ENCODE data around the gene HDAC9. TPM values are rescaled to one million over a fixed set of nuclear protein-coding genes. Genes with fewer than 3 reads are reported as not detected.

The HDAC9 gene
- total and polyA plus RNA-seq, 2 experiments from 2014 or later, result 3.7 to 9.4 TPM

DNA sequence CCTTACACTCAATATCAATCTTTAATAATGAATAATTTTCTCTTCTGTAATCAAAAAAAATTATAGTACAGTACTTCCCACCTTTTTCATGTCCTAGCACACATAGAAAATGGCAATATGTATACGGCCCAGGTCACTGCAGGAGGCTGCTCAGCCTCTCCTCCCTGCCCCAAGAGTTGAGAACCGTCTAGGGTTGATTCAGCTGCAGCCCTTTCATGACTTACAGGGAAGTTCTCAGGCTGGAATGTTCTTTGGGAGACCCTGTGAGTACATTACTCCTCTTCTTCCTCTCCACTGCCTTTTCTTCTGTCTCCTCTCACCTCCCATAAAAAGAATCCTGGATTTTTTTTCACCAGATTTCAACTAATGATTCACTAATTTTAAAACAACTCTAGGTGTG, 180.0 kb downstream of the HDAC9 start:
- Histone ChIP-seq H3K9me2 (replicated peaks; ENCODE audit: insufficient read depth) (no peaks in the 10 kb centered on the region), H3K27ac (no peak overlapping the region), H2AFZ (no peak overlapping the region), H3K4me2 (no peak overlapping the region), H3K79me2 (no peaks in the 10 kb centered on the region), H3K36me3 (replicated peaks; ENCODE audit: insufficient read depth, low read depth) (no peaks in the 10 kb centered on the region), H3K9me3 (ENCODE audit: low read depth) (no peaks in the 10 kb centered on the region), H4K20me1 (ENCODE audit: insufficient read depth, poor library complexity, severe bottlenecking) (no peaks in the 10 kb centered on the region), H3K4me3 (no peak overlapping the region), H3K27me3 (no peaks in the 10 kb centered on the region), H3K4me1 (ENCODE audit: insufficient read depth) (no peaks in the 10 kb centered on the region)
- TF ChIP-seq EZH2 (IDR thresholded peaks at IDR 0.05; ENCODE audit: borderline replicate concordance) (no peak), EZH2phosphoT487 (IDR thresholded peaks at IDR 0.05; ENCODE audit: low read depth, severe bottlenecking, unreplicated experiment) (no peak)
- TF ChIP-seq, protein P1, sequence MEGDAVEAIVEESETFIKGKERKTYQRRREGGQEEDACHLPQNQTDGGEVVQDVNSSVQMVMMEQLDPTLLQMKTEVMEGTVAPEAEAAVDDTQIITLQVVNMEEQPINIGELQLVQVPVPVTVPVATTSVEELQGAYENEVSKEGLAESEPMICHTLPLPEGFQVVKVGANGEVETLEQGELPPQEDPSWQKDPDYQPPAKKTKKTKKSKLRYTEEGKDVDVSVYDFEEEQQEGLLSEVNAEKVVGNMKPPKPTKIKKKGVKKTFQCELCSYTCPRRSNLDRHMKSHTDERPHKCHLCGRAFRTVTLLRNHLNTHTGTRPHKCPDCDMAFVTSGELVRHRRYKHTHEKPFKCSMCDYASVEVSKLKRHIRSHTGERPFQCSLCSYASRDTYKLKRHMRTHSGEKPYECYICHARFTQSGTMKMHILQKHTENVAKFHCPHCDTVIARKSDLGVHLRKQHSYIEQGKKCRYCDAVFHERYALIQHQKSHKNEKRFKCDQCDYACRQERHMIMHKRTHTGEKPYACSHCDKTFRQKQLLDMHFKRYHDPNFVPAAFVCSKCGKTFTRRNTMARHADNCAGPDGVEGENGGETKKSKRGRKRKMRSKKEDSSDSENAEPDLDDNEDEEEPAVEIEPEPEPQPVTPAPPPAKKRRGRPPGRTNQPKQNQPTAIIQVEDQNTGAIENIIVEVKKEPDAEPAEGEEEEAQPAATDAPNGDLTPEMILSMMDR (IDR thresholded peaks at IDR 0.05; ENCODE audit: poor library complexity), result no peak
- 67% methylated on average over 2 of the region's 2 CpGs for WGBS (ENCODE audit: low lambda C conversion rate, missing lambda C conversion rate)
- no peak for DNase-seq (ENCODE audit: low spot score)

DNA sequence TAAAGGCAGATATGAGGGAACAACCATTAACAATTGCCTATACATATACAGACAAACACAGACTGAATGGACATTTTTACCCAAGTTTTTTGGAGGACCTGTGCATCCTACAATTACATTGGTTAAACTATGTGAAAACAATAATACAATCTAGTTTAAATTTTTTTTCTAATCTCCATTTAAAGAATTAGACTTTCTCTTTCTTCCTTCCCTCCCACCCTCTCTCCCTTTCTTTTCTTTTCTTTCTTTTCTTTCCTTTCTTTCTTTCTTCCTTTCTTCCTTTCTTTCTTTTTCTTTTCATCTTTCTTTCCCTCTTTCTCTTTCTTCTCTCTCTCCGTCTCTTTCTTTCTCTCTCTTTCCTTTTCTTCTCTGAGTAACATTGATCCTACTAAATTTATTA, 183.7 kb downstream of the HDAC9 start:
- no peaks in the 10 kb centered on the region for H3K9me2 ChIP-seq (replicated peaks; ENCODE audit: insufficient read depth)
- no peaks in the 10 kb centered on the region for H3K27me3 ChIP-seq
- no peak overlapping the region for H2AFZ ChIP-seq
- no peaks in the 10 kb centered on the region for H3K9me3 ChIP-seq (ENCODE audit: low read depth)
- H3K36me3 ChIP-seq (replicated peaks; ENCODE audit: insufficient read depth, low read depth), result no peaks in the 10 kb centered on the region
- 76% methylated on average over 1 of the region's 1 CpG for WGBS (ENCODE audit: low lambda C conversion rate, missing lambda C conversion rate)
- TF ChIP-seq EZH2 (IDR thresholded peaks at IDR 0.05; ENCODE audit: borderline replicate concordance) (no peak), EZH2phosphoT487 (IDR thresholded peaks at IDR 0.05; ENCODE audit: low read depth, severe bottlenecking, unreplicated experiment) (no peak)
- TF ChIP-seq, protein P1 (IDR thresholded peaks at IDR 0.05; ENCODE audit: poor library complexity), result no peak
- no peak overlapping the region for H3K4me3 ChIP-seq
- no peak for DNase-seq (ENCODE audit: low spot score)
- H4K20me1 ChIP-seq (ENCODE audit: insufficient read depth, poor library complexity, severe bottlenecking), result no peaks in the 10 kb centered on the region
- H3K4me2 ChIP-seq, result no peak overlapping the region
- no peak overlapping the region for H3K27ac ChIP-seq
- H3K79me2 ChIP-seq, result no peaks in the 10 kb centered on the region
- no peaks in the 10 kb centered on the region for H3K4me1 ChIP-seq (ENCODE audit: insufficient read depth)

GRCh38 chr7:18680576-18680975, 185.0 kb downstream of the HDAC9 start:
- no peaks in the 10 kb centered on the region for H3K36me3 ChIP-seq (replicated peaks; ENCODE audit: insufficient read depth, low read depth)
- H2AFZ ChIP-seq, result no peak overlapping the region
- H3K9me3 ChIP-seq (ENCODE audit: low read depth), result no peaks in the 10 kb centered on the region
- WGBS (ENCODE audit: low lambda C conversion rate, missing lambda C conversion rate), result 73% methylated on average over 2 of the region's 2 CpGs
- H3K27me3 ChIP-seq, result no peaks in the 10 kb centered on the region
- H3K4me3 ChIP-seq, result no peak overlapping the region
- H3K4me2 ChIP-seq, result no peak overlapping the region
- no peaks in the 10 kb centered on the region for H3K79me2 ChIP-seq
- no peaks in the 10 kb centered on the region for H4K20me1 ChIP-seq (ENCODE audit: insufficient read depth, poor library complexity, severe bottlenecking)
- H3K9me2 ChIP-seq (replicated peaks; ENCODE audit: insufficient read depth), result no peaks in the 10 kb centered on the region
- no peak overlapping the region for H3K27ac ChIP-seq
- H3K4me1 ChIP-seq (ENCODE audit: insufficient read depth), result no peaks in the 10 kb centered on the region
- TF ChIP-seq, protein P1 (IDR thresholded peaks at IDR 0.05; ENCODE audit: poor library complexity), result no peak
- no peak for TF ChIP-seq EZH2 (IDR thresholded peaks at IDR 0.05; ENCODE audit: borderline replicate concordance)
- TF ChIP-seq EZH2phosphoT487 (IDR thresholded peaks at IDR 0.05; ENCODE audit: low read depth, severe bottlenecking, unreplicated experiment), result no peak
- DNase-seq (ENCODE audit: low spot score), result no peak

DNA sequence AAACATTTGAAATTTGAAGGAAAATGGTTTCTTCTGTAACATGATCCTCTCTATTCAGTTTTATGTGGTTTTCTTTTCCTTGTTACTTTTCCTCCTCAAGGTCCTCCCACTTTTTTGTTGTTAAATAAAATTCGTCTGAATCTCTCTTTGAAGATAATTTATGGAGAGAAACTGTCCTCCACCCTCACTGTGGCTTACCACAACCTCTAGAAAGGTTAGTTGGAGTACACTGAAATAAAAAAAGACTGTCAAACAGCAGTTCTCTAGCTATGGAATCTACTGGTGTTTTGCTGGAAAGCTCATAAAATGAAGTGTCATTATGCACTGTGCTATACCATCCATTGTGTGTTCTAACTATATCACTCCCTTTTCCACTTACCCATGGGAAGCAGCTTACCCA, 189.4 kb downstream of the HDAC9 start:
- TF ChIP-seq EZH2phosphoT487 (IDR thresholded peaks at IDR 0.05; ENCODE audit: low read depth, severe bottlenecking, unreplicated experiment) (no peak), EZH2 (IDR thresholded peaks at IDR 0.05; ENCODE audit: borderline replicate concordance) (no peak)
- TF ChIP-seq, protein P1 (IDR thresholded peaks at IDR 0.05; ENCODE audit: poor library complexity), result no peak
- Histone ChIP-seq H3K27ac (no peak overlapping the region), H3K27me3 (no peaks in the 10 kb centered on the region), H3K4me1 (ENCODE audit: insufficient read depth) (no peaks in the 10 kb centered on the region), H3K36me3 (replicated peaks; ENCODE audit: insufficient read depth, low read depth) (no peaks in the 10 kb centered on the region), H4K20me1 (ENCODE audit: insufficient read depth, poor library complexity, severe bottlenecking) (no peaks in the 10 kb centered on the region), H3K9me2 (replicated peaks; ENCODE audit: insufficient read depth) (no peaks in the 10 kb centered on the region), H3K9me3 (ENCODE audit: low read depth) (no peaks in the 10 kb centered on the region), H3K4me2 (no peak overlapping the region), H2AFZ (no peak overlapping the region), H3K4me3 (no peak overlapping the region), H3K79me2 (no peaks in the 10 kb centered on the region)
- DNase-seq (ENCODE audit: low spot score), result no peak
- 39% methylated on average over 1 of the region's 1 CpG for WGBS (ENCODE audit: low lambda C conversion rate, missing lambda C conversion rate)

Data from hepatocyte (in vitro differentiated cells).